ENCODE data around the gene TPI1.
"Not testable (repeated sequence)": the region's sequence is repeated elsewhere in the genome, so short reads cannot be mapped to it uniquely, and the experiment has no call there.

TPI1 gene

GRCh38 chr12:6869049-6870021 lies 2.0 kb downstream of the TPI1 start:
- peak; percentile 72 to 79 for DNase-seq

DNA sequence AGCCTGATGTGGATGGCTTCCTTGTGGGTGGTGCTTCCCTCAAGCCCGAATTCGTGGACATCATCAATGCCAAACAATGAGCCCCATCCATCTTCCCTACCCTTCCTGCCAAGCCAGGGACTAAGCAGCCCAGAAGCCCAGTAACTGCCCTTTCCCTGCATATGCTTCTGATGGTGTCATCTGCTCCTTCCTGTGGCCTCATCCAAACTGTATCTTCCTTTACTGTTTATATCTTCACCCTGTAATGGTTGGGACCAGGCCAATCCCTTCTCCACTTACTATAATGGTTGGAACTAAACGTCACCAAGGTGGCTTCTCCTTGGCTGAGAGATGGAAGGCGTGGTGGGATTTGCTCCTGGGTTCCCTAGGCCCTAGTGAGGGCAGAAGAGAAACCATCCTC lies 3.0 kb downstream of the TPI1 start:
- DNase-seq: not testable (repeated sequence)

GRCh38 chr12:6871052-6871957 lies 4.0 kb downstream of the TPI1 start:
- DNase-seq: no peak

GRCh38 chr12:6872073-6873048 lies 5.0 kb downstream of the TPI1 start:
- DNase-seq: peak; percentile 72 to 81

DNA sequence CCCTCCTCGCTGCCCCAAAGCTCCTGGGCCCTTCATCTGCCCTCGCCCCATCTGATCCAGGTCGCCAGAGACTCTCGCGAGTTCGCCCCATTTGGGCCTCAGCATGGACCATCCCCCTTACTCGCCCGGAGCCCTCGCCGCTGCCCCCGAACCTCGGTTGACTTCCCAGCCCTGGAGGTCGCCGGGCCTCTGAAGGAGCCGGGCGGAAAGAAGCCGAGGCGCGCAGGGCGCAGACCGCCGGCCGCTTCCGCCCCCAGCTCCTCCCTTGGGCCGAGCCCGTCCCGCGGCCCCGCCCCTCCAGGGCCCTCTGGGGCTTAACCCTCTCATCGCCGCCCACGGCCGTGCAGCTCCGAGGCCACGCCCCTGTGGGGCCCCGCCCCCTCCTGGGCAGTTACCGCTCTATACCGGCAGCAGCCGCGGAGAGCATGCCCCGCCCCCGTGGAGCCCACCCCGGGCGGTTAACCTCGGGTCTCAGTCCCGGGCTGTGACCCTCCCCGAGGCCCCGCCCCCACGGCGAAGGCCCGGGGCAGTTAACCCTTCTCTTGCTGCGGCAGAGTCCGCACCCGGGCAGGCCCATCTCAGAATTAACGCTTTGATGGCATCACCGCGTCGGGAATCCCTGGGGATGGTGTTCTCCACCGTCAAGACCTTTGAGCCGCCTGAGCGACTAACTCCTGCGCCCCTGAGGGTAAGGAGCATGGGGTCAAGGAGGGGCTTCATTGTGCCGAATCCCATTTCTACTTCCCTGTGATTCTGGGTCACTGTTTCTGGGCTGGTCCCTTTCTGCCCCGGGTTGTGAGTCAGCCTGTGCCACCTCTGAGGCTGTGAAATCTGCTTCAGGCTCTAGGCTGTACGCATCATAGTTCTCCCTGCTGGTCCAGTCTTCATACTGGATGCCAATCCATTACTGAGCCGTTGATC lies 6.0 kb downstream of the TPI1 start, which contains the start of gene SPSB2:
Gene SPSB2, minus strand, starts transcription at position 210 of the 921 bp plus-strand sequence. CDS start 402 bp downstream, outside the sequence.
- peak; percentile 98 for DNase-seq

DNA sequence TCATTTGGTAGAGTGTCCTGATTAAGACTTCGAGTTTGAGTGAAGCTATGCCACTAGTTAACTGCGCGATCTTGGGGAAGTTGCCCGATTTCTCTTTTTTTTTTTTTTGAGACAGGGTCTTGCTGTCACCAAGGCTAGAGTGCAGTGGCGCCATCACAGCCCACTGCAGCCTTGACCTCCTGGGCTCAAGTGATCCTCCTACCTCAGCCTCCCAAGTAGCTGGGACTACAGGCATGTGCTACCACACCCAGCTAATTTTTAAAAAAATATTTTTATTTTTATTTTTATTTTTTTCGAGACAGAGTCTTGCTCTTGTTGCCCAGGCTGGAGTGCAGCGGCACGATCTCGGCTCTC lies 6.7 kb downstream of the TPI1 start:
- not testable (repeated sequence) for DNase-seq

- DNase-seq: peak in 1 of 2 donors; percentile 12
Measured at GRCh38 chr12:6879824-6880223, 12.5 kb downstream of the TPI1 start.

DNA sequence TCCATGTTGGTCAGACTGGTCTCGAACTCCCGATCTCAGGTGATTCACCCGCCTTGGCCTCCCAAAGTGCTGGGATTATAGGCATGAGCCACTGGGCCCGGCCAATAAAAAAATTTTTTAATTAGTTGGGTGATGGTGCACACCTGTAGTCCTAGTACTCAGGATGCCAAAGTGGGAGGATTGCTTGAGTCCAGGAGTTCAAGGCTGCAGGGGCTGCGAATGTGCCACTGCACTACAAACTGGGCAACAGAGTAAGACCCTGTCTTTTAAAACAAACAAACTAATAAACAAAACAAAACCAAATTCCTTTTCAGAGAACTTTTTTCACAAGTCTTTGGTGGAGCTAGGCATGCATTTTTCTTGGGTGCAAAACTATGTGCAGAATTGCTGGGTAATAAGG lies 15.9 kb downstream of the TPI1 start:
- DNase-seq: no peak

- no peak for DNase-seq
Measured at GRCh38 chr12:6883683-6884082, 16.4 kb downstream of the TPI1 start.

DNA sequence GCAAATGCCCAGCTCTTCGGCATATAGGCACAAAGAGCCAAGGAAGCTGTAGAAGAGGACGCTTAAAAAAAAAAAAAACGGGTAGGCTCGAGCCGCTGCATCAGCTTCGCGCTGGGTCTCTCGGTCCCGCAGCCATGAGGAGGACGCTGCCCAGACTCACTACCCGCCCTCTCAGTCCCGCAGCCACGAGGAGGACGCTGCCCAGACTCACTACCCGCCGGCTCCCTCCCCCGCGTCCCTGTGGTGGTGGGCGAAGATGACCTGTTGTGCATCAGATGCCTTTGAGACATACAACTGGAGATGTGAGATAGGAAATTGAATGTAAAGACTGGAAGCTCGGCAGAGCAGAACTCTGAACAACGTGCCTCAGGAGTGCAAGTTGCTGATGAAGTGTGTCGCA lies 17.2 kb downstream of the TPI1 start:
- DNase-seq: no peak

GRCh38 chr12:6886206-6886999 lies 19.1 kb downstream of the TPI1 start:
- DNase-seq: not testable (repeated sequence)

GRCh38 chr12:6887460-6887859 lies 20.1 kb downstream of the TPI1 start:
- peak; percentile 79 to 80 for DNase-seq

GRCh38 chr12:6888360-6888759 lies 21.0 kb downstream of the TPI1 start:
- no peak for DNase-seq

- DNase-seq: not testable (repeated sequence)
Measured at GRCh38 chr12:6888794-6889193, 21.5 kb downstream of the TPI1 start.

DNA sequence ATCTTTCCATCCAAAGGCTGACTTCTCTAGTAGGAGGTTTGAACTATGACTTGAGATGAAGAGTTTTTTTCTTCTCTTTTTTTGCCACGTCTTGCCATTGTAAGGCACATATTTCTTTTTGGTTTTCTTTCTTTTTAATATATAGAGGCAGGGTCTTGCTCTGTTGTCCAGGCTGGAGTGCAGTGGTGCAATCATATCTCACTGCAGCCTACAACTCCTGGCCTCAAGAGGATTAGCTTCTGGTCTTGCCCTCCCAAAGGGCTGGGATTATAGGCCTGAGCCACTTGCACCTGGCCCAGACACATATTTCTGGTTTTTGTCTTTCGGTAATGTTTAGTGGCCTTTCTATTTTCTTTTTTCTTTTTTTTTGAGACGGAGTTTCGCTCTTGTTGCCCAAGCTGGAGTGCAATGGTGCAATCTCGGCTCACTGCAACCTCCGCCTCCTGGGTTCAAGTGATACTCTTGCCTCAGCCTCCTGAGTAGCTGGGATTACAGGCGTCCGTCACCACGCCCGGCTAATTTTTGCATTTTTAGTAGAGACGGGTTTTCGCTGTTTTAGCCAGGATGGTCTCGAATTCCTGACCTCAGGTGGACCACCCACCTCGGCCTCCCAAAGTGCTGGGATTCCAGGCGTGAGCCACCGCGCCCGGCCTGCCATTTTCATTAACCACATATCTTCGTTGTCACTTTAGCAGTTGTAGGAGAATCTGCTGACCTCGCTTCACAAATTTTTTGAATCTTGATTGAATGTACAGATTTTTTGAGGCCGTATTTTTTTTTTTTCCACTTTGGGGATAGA lies 22.6 kb downstream of the TPI1 start:
- DNase-seq: not testable (repeated sequence)

- peak; percentile 98 for DNase-seq
Measured at GRCh38 chr12:6890789-6891645, 23.7 kb downstream of the TPI1 start.

- no peak for DNase-seq
Measured at GRCh38 chr12:6891646-6892001, 24.3 kb downstream of the TPI1 start.

DNA sequence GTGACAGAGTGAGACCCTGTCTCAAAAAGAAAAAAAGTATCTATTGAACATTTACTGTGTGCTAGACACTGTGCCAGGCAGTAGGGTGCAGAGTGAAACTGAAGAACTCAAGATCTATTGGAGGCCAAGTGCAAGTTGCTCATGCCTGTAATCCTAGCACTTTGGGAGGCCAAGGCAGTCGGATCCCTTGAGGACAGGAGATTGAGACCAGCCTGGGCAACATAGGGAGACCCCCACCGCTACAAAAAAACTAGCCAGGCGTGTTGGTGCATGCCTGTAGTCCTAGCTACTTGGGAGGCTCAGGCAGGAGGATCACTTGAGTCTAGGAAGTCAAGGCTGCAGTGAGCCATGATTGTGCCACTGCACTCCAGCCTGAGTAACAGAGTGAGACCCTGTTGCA lies 25.4 kb downstream of the TPI1 start:
- DNase-seq: not testable (repeated sequence)

All from inflammatory macrophage (primary cell).